HG03064 (cell line): ENCODE results near the gene MYO5C.
"Not testable (repeated sequence)": the region's sequence is repeated elsewhere in the genome, so short reads cannot be mapped to it uniquely, and the experiment has no call there.

Experiments used
- ATAC-seq: cut with Tn5 transposase; IDR thresholded peaks from one replicate; pipeline ENCODE4 v1.9.1; 2021; ENCODE audit warnings: low read depth; ENCODE audit not compliant: unreplicated experiment

MYO5C gene

GRCh38 chr15:52309154-52309548 lies 13.5 kb upstream of the MYO5C start:
- ATAC-seq = peak; percentile 90

GRCh38 chr15:52308446-52309153 lies 13.0 kb upstream of the MYO5C start:
- peak; percentile 42 for ATAC-seq

GRCh38 chr15:52307847-52308246 lies 12.2 kb upstream of the MYO5C start:
- ATAC-seq = no peak

- ATAC-seq = no peak
These were observed 10.7 kb upstream of the MYO5C start for GRCh38 chr15:52306270-52306669.

GRCh38 chr15:52303093-52303772 lies 7.6 kb upstream of the MYO5C start:
- no peak for ATAC-seq

- no peak for ATAC-seq
These were observed 5.8 kb upstream of the MYO5C start for GRCh38 chr15:52301265-52301847.

- no peak for ATAC-seq
These were observed 653 bp downstream of the MYO5C start for GRCh38 chr15:52294881-52295420.

GRCh38 chr15:52292780-52293392 lies 2.7 kb downstream of the MYO5C start:
- ATAC-seq = no peak

- ATAC-seq = no peak
These were observed 4.4 kb downstream of the MYO5C start for GRCh38 chr15:52291204-52291603.

- no peak for ATAC-seq
These were observed 4.8 kb downstream of the MYO5C start for GRCh38 chr15:52290800-52291199.

GRCh38 chr15:52290329-52290728 lies 5.3 kb downstream of the MYO5C start:
- no peak for ATAC-seq

- no peak for ATAC-seq
These were observed 5.9 kb downstream of the MYO5C start for GRCh38 chr15:52289629-52290081.

- no peak for ATAC-seq
These were observed 6.6 kb downstream of the MYO5C start for GRCh38 chr15:52288986-52289385.

GRCh38 chr15:52288051-52288942 lies 7.3 kb downstream of the MYO5C start:
- ATAC-seq = no peak

GRCh38 chr15:52287114-52287513 lies 8.5 kb downstream of the MYO5C start:
- ATAC-seq = no peak

- ATAC-seq = not testable (repeated sequence)
These were observed 9.7 kb downstream of the MYO5C start for GRCh38 chr15:52285941-52286340.

GRCh38 chr15:52284164-52284563 lies 11.4 kb downstream of the MYO5C start:
- no peak for ATAC-seq

- ATAC-seq = no peak
These were observed 12.3 kb downstream of the MYO5C start for GRCh38 chr15:52283281-52283680.

- ATAC-seq = no peak
These were observed 13.2 kb downstream of the MYO5C start for GRCh38 chr15:52282418-52282817.
